Astrocyte (in vitro differentiated cells and primary cell): ENCODE data around the gene FBXW8.

Experiments used
- EZH2 ChIP-seq: IDR thresholded peaks from 2 replicates; pipeline ENCODE4 v1.6.1; 2012; ENCODE audit warnings: mild to moderate bottlenecking, low read length, inconsistent platforms; ENCODE audit not compliant: insufficient read depth
- TF ChIP-seq, protein P1 (sequence below): IDR thresholded peaks from 2 replicates; pipeline ENCODE4 v1.5.1; 2011; ENCODE audit warnings: low read depth, mild to moderate bottlenecking, inconsistent platforms, low read length, moderate library complexity; ENCODE audit not compliant: insufficient read depth

GRCh38 chr12:116943419-116944372 is 32.9 kb downstream of the FBXW8 start:
- TF ChIP-seq, protein P1, sequence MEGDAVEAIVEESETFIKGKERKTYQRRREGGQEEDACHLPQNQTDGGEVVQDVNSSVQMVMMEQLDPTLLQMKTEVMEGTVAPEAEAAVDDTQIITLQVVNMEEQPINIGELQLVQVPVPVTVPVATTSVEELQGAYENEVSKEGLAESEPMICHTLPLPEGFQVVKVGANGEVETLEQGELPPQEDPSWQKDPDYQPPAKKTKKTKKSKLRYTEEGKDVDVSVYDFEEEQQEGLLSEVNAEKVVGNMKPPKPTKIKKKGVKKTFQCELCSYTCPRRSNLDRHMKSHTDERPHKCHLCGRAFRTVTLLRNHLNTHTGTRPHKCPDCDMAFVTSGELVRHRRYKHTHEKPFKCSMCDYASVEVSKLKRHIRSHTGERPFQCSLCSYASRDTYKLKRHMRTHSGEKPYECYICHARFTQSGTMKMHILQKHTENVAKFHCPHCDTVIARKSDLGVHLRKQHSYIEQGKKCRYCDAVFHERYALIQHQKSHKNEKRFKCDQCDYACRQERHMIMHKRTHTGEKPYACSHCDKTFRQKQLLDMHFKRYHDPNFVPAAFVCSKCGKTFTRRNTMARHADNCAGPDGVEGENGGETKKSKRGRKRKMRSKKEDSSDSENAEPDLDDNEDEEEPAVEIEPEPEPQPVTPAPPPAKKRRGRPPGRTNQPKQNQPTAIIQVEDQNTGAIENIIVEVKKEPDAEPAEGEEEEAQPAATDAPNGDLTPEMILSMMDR, result no peak
- TF ChIP-seq EZH2, result no peak
